Ovary (tissue), 3 donors: ENCODE results near the gene LRRC8E.

Experiments used
- CTCF ChIP-seq, 3 donors: fragments of 450-650 bp in 2 of 3; fragments of 200-600 bp in 1 of 3; IDR thresholded peaks; one replicate each; pipeline versions ENCODE4 v1.5.1 to v1.8.0; 2016 to 2022; ENCODE audit warnings: antibody characterized with exemption in 3 of 3, mild to moderate bottlenecking in 1 of 3
- EP300 ChIP-seq: sonication (generic); formaldehyde crosslinking; IDR thresholded peaks from one replicate; pipeline ENCODE4 v1.6.1; 2017; ENCODE audit warnings: antibody characterized with exemption
- POLR2A ChIP-seq: fragments of 450-650 bp; IDR thresholded peaks from one replicate; pipeline ENCODE4 v1.6.1; 2017; ENCODE audit warnings: antibody characterized with exemption, mild to moderate bottlenecking, moderate library complexity
- donor health status: DM: no; HTN: no; CAD: no.

GRCh38 chr19:7907544-7907943, 19.2 kb downstream of the LRRC8E start:
- TF ChIP-seq CTCF (IDR thresholded peaks at IDR 0.05) = no peak
- TF ChIP-seq POLR2A = no peak
- TF ChIP-seq EP300 = no peak
